DND-41 (cell line): ENCODE results near the gene KCNJ15.

Source experiments
- CTCF ChIP-seq: IDR thresholded peaks from 2 replicates; pipeline ENCODE4 v1.5.1; 2012; ENCODE audit warnings: borderline replicate concordance, low read length, moderate library complexity, mild to moderate bottlenecking; ENCODE audit not compliant: poor library complexity, severe bottlenecking; ENCODE audit errors: extremely low read depth
- EZH2 ChIP-seq: IDR thresholded peaks from 3 replicates; pipeline ENCODE4 v1.6.1; 2012; ENCODE audit warnings: borderline replicate concordance, low read depth, mild to moderate bottlenecking, moderate library complexity, low read length, inconsistent platforms; ENCODE audit not compliant: severe bottlenecking

GRCh38 chr21:38298832-38299231, 42.0 kb downstream of the KCNJ15 start:
- TF ChIP-seq CTCF (no peak), EZH2 (no peak)
